ENCODE results near the gene MYLK. TPM values are rescaled to one million over a fixed set of nuclear protein-coding genes. Genes with fewer than 3 reads are reported as not detected.

Gene MYLK
- total RNA-seq, 1 donor from 2014 or later: 20.1 TPM

DNA sequence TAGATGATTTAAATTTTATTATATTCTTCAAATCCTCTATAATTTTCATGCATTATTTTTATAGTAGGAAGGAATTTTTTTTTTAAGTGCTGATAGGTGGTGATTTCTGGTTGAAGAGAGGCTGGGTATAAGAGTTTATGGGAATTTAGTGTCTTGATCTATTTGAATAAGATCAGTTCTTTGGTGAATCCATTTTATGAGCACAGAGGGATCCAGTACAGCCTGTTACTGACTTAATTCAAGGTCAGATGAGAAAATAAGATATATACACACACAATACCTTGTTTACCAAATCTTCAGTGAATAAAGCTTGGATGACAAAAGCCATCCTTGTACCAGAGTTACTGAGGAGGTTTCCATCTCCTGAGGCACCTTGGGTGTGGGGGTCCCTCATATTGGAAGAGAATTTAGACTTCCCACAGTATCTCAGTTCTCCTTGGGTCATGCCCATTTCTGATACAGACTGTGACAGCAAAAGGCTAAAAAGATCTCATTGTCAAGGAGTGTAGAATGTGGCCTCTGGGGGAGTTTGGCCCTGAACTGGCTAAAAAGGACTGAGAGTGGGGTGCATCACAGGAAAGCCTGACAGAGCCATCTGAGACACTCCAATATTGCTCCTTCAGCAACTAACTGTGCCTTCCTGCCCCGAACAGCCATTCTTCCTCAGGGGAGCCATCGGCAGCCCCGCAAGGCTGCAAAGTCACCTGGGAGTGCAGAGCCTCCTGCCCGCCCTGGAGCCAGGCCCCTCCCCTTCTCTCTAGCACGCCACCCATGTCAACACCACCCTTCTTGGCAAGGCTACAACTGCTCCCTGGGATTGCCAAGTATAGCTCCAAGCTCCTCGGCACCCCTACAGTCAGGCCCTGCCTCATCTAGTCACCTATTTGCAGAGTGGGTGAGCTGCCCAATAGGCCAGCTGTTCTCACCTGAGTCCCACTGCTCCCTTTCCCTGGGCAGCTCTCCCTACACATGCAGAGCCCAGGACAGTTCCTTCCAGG lies 256.2 kb downstream of the MYLK start:
- Mint-ChIP-seq H3K27ac (ENCODE audit: unreplicated experiment) (no peak overlapping the region), H3K27me3 (ENCODE audit: low read depth) (no peaks in the 10 kb centered on the region), H3K36me3 (ENCODE audit: low read depth) (peaks cover 6% of the 10 kb centered on the region), H3K4me3 (no peak overlapping the region), H3K4me1 (peaks cover 8% of the 10 kb centered on the region), H3K9me3 (no peaks in the 10 kb centered on the region)
- DNase-seq (ENCODE audit: low read depth, low spot score): no peak
- TF ChIP-seq, protein P1, sequence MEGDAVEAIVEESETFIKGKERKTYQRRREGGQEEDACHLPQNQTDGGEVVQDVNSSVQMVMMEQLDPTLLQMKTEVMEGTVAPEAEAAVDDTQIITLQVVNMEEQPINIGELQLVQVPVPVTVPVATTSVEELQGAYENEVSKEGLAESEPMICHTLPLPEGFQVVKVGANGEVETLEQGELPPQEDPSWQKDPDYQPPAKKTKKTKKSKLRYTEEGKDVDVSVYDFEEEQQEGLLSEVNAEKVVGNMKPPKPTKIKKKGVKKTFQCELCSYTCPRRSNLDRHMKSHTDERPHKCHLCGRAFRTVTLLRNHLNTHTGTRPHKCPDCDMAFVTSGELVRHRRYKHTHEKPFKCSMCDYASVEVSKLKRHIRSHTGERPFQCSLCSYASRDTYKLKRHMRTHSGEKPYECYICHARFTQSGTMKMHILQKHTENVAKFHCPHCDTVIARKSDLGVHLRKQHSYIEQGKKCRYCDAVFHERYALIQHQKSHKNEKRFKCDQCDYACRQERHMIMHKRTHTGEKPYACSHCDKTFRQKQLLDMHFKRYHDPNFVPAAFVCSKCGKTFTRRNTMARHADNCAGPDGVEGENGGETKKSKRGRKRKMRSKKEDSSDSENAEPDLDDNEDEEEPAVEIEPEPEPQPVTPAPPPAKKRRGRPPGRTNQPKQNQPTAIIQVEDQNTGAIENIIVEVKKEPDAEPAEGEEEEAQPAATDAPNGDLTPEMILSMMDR (conservative IDR thresholded peaks at IDR 0.05): no peak

DNA sequence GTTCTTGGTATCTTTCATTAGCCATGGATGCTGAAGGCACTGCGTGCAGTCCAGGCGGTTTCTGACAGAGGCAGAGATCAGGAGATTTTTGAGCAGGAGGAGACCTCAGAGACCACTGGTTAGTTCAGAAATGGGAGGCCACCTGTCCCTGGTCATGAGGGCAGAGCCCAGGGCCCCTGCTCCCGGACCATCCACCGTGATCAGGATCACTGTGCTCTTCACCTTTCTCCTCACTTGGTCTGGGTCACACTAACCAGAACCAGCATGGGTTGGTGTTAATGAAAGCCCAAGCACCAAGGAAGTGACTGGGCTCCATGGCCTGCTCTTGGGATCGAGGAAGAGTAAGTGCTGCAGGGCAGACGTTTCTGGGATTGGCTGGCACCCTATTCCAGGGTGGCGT lies 257.3 kb downstream of the MYLK start:
- Mint-ChIP-seq H3K4me1 (peaks cover under 1% of the 10 kb centered on the region), H3K36me3 (ENCODE audit: low read depth) (peaks cover 3% of the 10 kb centered on the region), H3K27me3 (ENCODE audit: low read depth) (no peaks in the 10 kb centered on the region), H3K4me3 (no peak overlapping the region), H3K27ac (ENCODE audit: unreplicated experiment) (no peak overlapping the region), H3K9me3 (no peaks in the 10 kb centered on the region)
- TF ChIP-seq, protein P1 (conservative IDR thresholded peaks at IDR 0.05): no peak
- DNase-seq (ENCODE audit: low read depth, low spot score): no peak

DNA sequence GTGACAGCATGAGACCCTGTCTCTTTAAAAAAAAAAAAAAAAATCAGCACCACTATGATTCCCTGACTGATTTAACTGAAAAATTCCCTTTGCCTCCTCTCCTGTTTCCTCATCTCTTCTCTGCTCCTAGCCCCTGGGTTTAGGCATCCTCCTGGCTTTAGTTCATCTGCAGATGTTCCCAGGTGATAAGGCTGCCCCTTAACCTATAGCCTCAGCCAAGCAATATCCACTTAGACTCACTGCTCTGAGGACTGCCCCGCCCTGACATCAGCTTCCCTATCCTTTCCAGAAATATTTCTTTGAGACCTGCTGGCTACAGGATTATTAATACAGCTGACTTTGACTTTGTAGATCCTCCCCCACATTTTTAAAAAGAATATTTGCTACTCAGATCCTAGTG lies 259.8 kb downstream of the MYLK start:
- DNase-seq (ENCODE audit: low read depth, low spot score): no peak
- Mint-ChIP-seq H3K36me3 (ENCODE audit: low read depth) (peaks cover 3% of the 10 kb centered on the region), H3K27me3 (ENCODE audit: low read depth) (no peaks in the 10 kb centered on the region), H3K9me3 (no peaks in the 10 kb centered on the region), H3K4me1 (peaks cover 19% of the 10 kb centered on the region), H3K4me3 (no peak overlapping the region), H3K27ac (ENCODE audit: unreplicated experiment) (no peak overlapping the region)
- TF ChIP-seq, protein P1 (conservative IDR thresholded peaks at IDR 0.05): no peak

DNA sequence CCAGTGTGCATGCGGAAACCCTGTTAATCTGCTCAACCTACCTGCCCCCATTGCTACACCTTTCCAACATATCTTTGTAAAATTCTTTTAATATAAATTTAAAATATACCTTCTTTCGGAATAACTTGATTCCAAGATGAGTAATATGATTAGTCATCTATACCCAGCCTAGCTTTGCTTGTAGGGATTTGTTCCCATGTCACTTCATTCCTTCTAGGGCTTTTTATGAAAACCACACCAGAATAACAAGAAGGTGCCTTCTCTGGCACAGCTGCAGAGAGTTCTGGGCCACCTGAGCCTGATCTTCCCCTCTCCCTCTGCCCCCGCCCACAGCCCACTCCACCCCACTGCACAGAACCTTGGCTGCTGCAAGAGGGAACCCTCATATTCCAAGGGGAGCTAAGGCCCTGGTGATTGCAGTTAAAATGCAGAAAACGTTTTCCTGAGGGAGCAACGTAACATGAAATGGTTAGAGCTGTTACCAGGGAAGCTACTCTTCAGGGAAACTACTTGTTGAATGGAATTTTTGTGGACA lies 260.7 kb downstream of the MYLK start:
- peaks cover 3% of the 10 kb centered on the region for H3K36me3 Mint-ChIP-seq (ENCODE audit: low read depth)
- DNase-seq (ENCODE audit: low read depth, low spot score): no peak
- H3K4me3 Mint-ChIP-seq: no peak overlapping the region
- H3K4me1 Mint-ChIP-seq: peaks cover 19% of the 10 kb centered on the region
- TF ChIP-seq, protein P1 (conservative IDR thresholded peaks at IDR 0.05): no peak
- no peak overlapping the region for H3K27ac Mint-ChIP-seq (ENCODE audit: unreplicated experiment)
- no peaks in the 10 kb centered on the region for H3K27me3 Mint-ChIP-seq (ENCODE audit: low read depth)
- no peaks in the 10 kb centered on the region for H3K9me3 Mint-ChIP-seq

DNA sequence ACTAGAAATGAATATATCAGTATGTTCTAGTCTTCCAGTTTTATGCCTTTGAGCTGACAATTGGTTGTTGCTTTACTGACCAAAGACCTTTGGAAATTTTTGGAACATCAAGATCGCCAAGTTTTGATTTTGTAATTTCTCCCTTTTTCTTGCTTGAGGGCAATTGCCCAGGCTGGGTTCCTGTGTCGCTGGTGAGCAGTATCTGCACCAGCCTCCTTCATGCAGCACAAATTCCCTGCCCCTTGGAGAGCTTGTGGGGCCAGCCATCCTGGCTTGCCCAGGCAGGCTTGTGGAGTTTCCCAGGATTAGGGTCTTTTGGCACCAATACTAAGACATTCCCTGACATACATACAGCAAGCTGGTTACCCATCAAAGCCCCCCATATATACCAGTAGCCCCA lies 261.4 kb downstream of the MYLK start:
- Mint-ChIP-seq H3K4me3 (no peak overlapping the region), H3K9me3 (no peaks in the 10 kb centered on the region), H3K27ac (ENCODE audit: unreplicated experiment) (no peak overlapping the region), H3K27me3 (ENCODE audit: low read depth) (no peaks in the 10 kb centered on the region), H3K36me3 (ENCODE audit: low read depth) (peaks cover 3% of the 10 kb centered on the region), H3K4me1 (peaks cover 19% of the 10 kb centered on the region)
- TF ChIP-seq, protein P1 (conservative IDR thresholded peaks at IDR 0.05): no peak
- DNase-seq (ENCODE audit: low read depth, low spot score): no peak

Measured in neural crest cell (in vitro differentiated cells).